GM13977 (cell line): Measurements from ENCODE around the gene ATG9A.

Experiments used
- DNase-seq: peaks from one replicate; pipeline ENCODE4 v3.0.0; 2012; ENCODE audit warnings: low spot score
- in situ Hi-C: fragments of 300-500 bp; cut with MboI; formaldehyde crosslinking; loops from one replicate; pipeline ENCODE4 v1.12.0; 2022; ENCODE audit warnings: low sequenced_read_pairs, low pct_unique_long_range_greater_than_20kb, mixed read lengths, inconsistent platforms; ENCODE audit not compliant: unreplicated experiment
- TF ChIP-seq, protein P1 (sequence below): IDR thresholded peaks from 2 replicates; pipeline ENCODE4 v1.5.1; 2012; ENCODE audit warnings: mild to moderate bottlenecking, control low read depth; ENCODE audit not compliant: insufficient read depth; ENCODE audit errors: extremely low read depth, missing control alignments

Gene ATG9A

DNA sequence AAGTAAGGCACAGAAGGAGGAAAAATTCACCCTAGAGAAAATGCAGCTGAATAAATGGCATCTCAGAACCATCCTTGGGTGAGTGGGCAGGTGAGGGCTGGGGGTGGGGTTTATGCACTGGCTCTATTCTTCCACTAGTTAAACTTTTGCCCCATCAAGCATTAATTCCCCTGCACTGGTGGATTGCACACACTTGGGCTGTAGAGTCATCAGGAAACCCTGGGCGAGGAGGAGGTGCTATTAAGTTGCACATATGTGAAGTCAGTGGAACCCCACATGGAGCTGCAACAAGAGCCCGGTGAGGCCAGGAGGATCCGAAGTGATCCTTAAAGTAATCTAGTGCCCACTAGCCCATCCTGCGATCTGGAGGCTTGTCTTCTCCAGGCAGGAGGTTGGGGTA lies 42.9 kb upstream of the ATG9A start:
- DNase-seq, result no peak
- TF ChIP-seq, protein P1, sequence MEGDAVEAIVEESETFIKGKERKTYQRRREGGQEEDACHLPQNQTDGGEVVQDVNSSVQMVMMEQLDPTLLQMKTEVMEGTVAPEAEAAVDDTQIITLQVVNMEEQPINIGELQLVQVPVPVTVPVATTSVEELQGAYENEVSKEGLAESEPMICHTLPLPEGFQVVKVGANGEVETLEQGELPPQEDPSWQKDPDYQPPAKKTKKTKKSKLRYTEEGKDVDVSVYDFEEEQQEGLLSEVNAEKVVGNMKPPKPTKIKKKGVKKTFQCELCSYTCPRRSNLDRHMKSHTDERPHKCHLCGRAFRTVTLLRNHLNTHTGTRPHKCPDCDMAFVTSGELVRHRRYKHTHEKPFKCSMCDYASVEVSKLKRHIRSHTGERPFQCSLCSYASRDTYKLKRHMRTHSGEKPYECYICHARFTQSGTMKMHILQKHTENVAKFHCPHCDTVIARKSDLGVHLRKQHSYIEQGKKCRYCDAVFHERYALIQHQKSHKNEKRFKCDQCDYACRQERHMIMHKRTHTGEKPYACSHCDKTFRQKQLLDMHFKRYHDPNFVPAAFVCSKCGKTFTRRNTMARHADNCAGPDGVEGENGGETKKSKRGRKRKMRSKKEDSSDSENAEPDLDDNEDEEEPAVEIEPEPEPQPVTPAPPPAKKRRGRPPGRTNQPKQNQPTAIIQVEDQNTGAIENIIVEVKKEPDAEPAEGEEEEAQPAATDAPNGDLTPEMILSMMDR, result no peak
- in situ Hi-C loops, result no loop called here

DNA sequence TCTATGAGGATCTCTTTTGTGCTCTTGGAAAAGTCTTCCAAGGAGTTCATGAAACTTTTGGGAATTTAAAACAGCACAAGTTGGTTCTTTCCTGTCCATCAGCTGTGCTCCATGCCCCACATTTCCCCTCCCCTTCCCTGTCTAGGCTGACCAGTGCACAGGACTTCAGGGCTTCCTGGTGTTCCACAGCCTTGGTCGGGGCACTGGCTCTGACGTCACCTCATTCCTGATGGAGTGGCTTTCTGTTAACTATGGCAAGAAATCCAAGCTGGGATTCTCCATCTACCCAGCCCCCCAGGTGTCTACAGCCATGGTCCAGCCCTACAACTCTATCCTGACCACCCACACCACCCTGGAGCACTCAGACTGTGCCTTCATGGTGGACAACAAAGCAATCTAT lies 41.6 kb upstream of the ATG9A start:
- TF ChIP-seq, protein P1, result no peak
- in situ Hi-C loops, result no loop called here
- DNase-seq, result no peak

DNA sequence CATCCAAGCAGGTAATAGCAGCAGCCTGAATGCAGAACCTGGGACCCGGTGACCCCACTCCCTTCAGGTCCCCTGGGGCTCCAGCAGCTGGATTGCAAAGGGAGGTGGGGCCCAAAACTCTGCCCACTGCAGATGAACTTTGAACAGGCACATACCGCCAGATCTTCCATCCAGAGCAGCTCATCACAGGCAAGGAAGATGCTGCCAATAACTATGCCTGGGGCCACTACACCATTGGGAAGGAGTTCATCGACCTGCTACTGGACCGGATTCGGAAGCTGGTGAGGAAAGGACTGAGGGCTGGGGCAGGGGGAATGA lies 40.6 kb upstream of the ATG9A start:
- in situ Hi-C loops, result no loop called here
- DNase-seq, result no peak
- TF ChIP-seq, protein P1, result no peak

DNA sequence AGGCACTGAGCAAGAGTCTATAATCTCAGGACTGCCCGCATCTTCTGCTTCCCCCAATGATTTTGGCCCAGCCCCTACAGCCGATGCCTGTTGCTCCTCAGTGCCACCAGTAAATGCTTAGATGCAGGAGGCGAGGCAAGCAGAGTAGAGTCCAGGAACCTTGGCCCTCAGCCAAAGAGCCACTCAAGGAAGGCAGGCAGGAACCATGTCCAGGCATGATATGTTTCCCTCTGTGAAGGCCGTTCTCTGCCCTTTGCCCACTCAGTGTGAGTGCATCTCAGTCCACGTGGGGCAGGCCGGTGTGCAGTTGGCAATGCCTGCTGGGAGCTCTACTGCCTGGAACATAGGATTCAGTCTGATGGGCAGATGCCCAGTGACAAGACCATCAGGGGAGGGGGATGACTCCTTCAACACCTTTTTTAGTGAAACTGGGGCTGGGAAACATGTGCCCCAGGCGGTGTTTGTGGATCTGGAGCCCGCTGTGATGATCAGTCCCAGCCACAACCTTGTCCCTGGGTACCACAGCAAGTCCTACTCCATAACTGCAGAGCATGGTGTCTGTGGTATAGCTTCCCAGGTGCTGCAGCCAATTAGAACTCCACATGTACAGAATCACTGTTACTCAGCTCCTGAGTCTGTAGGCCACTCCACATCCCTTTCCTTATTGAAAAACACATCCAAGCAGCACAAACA lies 40.1 kb upstream of the ATG9A start:
- TF ChIP-seq, protein P1, result no peak
- in situ Hi-C loops, result no loop called here
- DNase-seq, result no peak

DNA sequence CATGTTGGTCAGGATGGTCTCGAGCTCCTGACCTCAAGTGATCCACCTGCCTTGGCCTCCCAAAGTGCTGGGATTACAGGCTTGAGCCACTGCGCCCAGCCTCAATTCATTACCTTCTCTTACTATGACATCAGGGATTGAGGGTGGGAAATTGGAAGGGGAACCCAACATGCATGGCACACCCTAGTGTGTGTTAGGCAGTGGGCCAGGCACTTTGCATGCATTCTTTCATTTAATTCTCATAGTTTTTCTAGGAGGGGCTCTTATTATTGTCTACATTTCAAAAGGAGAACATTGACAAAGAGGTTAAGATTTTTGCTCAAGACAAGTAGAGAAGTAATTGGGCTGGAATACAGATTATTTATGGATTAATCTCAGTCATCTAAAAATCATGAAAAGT lies 38.9 kb upstream of the ATG9A start:
- in situ Hi-C loops, result no loop called here
- TF ChIP-seq, protein P1, result no peak
- no peak for DNase-seq

DNA sequence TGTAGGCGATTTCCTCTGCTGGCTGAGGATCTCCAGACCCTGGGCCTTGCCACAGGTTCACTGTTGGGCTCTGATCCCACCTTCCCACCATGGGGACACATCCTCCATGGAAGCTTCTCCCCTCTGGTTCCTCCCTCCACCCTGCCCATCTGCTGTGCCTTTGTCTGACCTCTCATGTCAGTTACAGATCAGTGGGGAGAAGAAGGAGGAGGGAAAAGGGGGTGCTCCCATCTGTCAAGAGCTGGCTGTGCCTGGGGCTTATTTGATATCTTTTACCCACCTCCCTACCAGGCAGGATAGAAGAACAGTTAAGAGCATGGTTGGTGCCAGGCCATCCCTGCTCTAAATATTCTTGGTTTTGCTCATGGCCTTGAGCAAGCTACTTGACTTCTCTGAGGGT lies 37.5 kb upstream of the ATG9A start:
- in situ Hi-C loops, result no loop called here
- no peak for DNase-seq
- TF ChIP-seq, protein P1, result no peak

DNA sequence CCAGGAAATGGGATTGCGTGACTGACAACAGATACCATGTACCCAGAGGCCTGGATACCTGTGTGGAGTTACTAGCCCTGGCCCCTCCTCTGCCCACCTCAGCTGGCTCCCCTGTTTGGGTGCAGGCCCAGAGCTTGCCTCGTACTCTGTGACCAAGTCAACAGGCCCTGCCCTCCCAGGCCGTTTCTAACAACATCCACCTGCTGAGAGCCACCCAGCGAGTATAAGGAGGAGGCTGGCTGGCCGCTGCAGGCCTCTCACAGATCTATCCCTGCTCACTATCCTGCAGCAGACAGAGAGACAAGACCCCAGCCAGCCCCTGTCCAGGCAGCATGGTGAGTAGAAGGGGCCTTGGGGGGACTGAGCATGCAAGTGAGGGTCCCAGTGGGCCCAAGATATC lies 36.8 kb upstream of the ATG9A start:
- no peak for DNase-seq
- in situ Hi-C loops, result no loop called here
- TF ChIP-seq, protein P1, result no peak
